ENCODE data around the gene PAPSS1.

PAPSS1 gene

GRCh38 chr4:107600983-107601382, 119.1 kb downstream of the PAPSS1 start:
- TF ChIP-seq, protein P1, sequence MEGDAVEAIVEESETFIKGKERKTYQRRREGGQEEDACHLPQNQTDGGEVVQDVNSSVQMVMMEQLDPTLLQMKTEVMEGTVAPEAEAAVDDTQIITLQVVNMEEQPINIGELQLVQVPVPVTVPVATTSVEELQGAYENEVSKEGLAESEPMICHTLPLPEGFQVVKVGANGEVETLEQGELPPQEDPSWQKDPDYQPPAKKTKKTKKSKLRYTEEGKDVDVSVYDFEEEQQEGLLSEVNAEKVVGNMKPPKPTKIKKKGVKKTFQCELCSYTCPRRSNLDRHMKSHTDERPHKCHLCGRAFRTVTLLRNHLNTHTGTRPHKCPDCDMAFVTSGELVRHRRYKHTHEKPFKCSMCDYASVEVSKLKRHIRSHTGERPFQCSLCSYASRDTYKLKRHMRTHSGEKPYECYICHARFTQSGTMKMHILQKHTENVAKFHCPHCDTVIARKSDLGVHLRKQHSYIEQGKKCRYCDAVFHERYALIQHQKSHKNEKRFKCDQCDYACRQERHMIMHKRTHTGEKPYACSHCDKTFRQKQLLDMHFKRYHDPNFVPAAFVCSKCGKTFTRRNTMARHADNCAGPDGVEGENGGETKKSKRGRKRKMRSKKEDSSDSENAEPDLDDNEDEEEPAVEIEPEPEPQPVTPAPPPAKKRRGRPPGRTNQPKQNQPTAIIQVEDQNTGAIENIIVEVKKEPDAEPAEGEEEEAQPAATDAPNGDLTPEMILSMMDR (IDR thresholded peaks at IDR 0.05) = no peak

GRCh38 chr4:107600436-107600835, 119.6 kb downstream of the PAPSS1 start:
- TF ChIP-seq, protein P1 (IDR thresholded peaks at IDR 0.05) = no peak

GRCh38 chr4:107599841-107600240, 120.2 kb downstream of the PAPSS1 start:
- TF ChIP-seq, protein P1 (IDR thresholded peaks at IDR 0.05) = no peak

GRCh38 chr4:107593230-107593629, 126.8 kb downstream of the PAPSS1 start:
- TF ChIP-seq, protein P1 (IDR thresholded peaks at IDR 0.05) = no peak

GRCh38 chr4:107592519-107592918, 127.5 kb downstream of the PAPSS1 start:
- TF ChIP-seq, protein P1 (IDR thresholded peaks at IDR 0.05) = no peak

DNA sequence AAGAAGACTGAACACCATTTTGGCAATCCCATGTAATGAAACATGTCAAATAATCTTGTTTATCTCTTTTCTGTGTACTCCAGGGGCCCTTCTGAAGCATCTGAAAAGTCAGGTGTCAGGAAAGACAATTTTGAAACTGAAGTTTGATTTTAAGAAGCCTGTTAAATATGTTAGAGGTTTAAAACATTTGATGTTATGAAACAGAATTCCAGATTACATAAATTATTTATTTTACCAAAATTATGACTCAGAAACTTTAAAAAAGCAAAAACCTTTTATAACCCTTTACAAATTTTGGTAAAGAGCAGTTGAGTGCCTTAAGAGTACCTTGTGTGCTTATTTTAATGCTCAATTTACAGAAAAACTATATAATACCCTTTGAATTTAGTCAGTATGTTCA, 130.8 kb downstream of the PAPSS1 start:
- TF ChIP-seq, protein P1 (IDR thresholded peaks at IDR 0.05) = no peak

- TF ChIP-seq, protein P1 (IDR thresholded peaks at IDR 0.05) = no peak
Measured at GRCh38 chr4:107586371-107586770, 133.7 kb downstream of the PAPSS1 start.

DNA sequence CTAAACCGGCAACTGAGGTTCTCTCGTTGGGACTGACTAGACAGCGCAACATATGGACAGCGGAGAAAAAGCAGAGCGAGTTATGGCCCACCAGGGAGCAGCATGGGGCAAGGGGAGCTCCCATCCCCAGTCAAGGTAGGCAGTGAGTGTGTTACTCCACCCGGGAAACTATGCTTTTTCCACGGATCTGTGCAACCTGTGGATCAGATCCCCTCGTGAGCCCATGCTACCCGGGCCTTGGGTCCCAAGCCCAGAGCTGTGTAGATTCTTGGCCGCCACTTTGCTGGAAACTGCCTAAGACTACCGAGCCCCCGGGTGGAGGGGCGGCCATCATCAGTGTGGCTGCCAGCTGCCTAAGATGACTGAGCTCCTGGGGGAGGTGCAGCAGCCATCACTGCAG, 140.9 kb downstream of the PAPSS1 start:
- TF ChIP-seq, protein P1 (IDR thresholded peaks at IDR 0.05) = no peak

All from LNCAP (cell line).